Measurements from ENCODE around the gene CCL5.

The CCL5 gene

DNA sequence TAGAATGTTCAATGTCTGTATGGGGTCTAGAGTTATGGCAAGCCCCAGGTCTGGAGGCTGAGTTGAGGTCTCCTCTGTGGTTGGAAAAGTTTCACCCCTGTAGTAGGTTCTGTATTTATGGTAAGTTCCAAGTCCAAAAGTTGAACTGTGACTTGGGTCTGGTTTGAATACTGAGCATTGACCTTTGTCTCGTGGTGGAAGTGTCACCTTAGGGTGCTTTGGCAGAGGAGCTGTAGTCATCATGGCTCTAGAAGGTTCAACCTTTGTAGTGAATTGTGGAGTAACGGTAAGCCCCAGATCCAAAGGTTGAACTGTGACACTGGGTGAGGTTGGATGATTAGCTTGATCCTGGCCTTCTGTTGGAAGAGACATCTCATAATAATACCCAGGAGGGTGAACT is 32.8 kb upstream of the CCL5 start:
- no peaks in the 10 kb centered on the region for H3K27me3 ChIP-seq (ENCODE audit: insufficient read depth, poor library complexity, severe bottlenecking)
- H3K27ac ChIP-seq (ENCODE audit: poor library complexity, severe bottlenecking) = no peak overlapping the region
- no peak overlapping the region for H3K4me3 ChIP-seq (ENCODE audit: severe bottlenecking)
- H3K36me3 ChIP-seq (ENCODE audit: low read depth) = no peaks in the 10 kb centered on the region
- TF ChIP-seq, protein P1, sequence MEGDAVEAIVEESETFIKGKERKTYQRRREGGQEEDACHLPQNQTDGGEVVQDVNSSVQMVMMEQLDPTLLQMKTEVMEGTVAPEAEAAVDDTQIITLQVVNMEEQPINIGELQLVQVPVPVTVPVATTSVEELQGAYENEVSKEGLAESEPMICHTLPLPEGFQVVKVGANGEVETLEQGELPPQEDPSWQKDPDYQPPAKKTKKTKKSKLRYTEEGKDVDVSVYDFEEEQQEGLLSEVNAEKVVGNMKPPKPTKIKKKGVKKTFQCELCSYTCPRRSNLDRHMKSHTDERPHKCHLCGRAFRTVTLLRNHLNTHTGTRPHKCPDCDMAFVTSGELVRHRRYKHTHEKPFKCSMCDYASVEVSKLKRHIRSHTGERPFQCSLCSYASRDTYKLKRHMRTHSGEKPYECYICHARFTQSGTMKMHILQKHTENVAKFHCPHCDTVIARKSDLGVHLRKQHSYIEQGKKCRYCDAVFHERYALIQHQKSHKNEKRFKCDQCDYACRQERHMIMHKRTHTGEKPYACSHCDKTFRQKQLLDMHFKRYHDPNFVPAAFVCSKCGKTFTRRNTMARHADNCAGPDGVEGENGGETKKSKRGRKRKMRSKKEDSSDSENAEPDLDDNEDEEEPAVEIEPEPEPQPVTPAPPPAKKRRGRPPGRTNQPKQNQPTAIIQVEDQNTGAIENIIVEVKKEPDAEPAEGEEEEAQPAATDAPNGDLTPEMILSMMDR (IDR thresholded peaks at IDR 0.05; ENCODE audit: poor library complexity, severe bottlenecking) = no peak
- no peak for ATAC-seq (ENCODE audit: low read depth)
- H3K4me1 ChIP-seq (ENCODE audit: insufficient read depth, poor library complexity, severe bottlenecking) = no peaks in the 10 kb centered on the region
- H3K9me3 ChIP-seq (ENCODE audit: severe bottlenecking) = no peaks in the 10 kb centered on the region
- no peak for DNase-seq (ENCODE audit: low spot score)

DNA sequence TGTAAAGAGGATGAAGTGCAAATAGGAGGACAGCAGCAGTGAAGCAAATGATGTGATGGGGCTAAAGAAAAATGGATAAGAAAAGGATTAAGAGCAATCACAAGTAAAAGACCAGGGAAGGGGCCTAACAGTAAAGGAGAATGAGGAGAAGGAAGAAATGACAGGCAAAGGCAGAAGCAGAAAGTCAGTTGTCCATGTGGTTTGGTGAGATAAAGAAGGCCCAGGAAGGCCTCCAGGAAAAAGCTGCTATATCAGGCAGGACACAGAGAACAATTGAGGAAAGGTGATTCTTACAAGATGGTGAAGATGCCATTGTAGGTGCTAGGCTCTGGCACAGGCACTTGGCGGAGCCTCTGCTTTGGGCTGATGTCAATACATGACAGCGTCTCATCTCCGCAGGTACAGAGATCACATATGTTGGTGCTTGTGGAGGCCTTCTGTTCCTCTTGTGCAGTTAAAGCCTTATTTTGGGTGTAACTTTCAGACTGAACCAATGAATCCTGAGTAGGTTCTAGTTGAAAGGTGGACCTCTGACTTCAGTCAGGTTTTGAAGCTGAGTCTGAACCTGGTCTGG is 32.3 kb upstream of the CCL5 start:
- no peak for DNase-seq (ENCODE audit: low spot score)
- Histone ChIP-seq H3K27me3 (ENCODE audit: insufficient read depth, poor library complexity, severe bottlenecking) (no peaks in the 10 kb centered on the region), H3K36me3 (ENCODE audit: low read depth) (no peaks in the 10 kb centered on the region), H3K4me3 (ENCODE audit: severe bottlenecking) (no peak overlapping the region), H3K4me1 (ENCODE audit: insufficient read depth, poor library complexity, severe bottlenecking) (no peaks in the 10 kb centered on the region), H3K27ac (ENCODE audit: poor library complexity, severe bottlenecking) (no peak overlapping the region), H3K9me3 (ENCODE audit: severe bottlenecking) (no peaks in the 10 kb centered on the region)
- no peak for ATAC-seq (ENCODE audit: low read depth)
- TF ChIP-seq, protein P1 (IDR thresholded peaks at IDR 0.05; ENCODE audit: poor library complexity, severe bottlenecking) = no peak

GRCh38 chr17:35909408-35909807 is 29.2 kb upstream of the CCL5 start:
- DNase-seq (ENCODE audit: low spot score) (no peak), ATAC-seq (ENCODE audit: low read depth) (no peak)
- Histone ChIP-seq H3K36me3 (ENCODE audit: low read depth) (no peaks in the 10 kb centered on the region), H3K27ac (ENCODE audit: poor library complexity, severe bottlenecking) (no peak overlapping the region), H3K4me3 (ENCODE audit: severe bottlenecking) (no peak overlapping the region), H3K27me3 (ENCODE audit: insufficient read depth, poor library complexity, severe bottlenecking) (no peaks in the 10 kb centered on the region), H3K4me1 (ENCODE audit: insufficient read depth, poor library complexity, severe bottlenecking) (no peaks in the 10 kb centered on the region), H3K9me3 (ENCODE audit: severe bottlenecking) (no peaks in the 10 kb centered on the region)
- TF ChIP-seq, protein P1 (IDR thresholded peaks at IDR 0.05; ENCODE audit: poor library complexity, severe bottlenecking) = no peak

DNA sequence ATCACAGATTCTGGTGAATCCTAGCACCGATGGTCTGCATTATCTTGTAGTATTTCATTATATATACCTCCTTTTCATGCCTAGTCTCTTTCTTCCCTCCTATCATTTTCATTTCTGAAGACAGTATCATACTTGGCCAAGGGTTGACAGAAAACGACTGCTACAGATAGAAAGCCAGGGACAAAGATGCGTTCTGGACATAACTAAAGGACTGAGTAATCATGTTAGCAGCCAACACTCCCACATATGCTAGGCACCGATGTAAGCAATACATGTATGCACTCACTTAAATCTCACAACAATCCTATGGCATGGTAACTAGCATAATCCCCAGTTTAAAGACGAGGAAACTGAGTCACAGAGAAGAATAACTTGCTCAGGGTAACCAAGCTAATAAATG is 27.5 kb upstream of the CCL5 start:
- no peaks in the 10 kb centered on the region for H3K4me1 ChIP-seq (ENCODE audit: insufficient read depth, poor library complexity, severe bottlenecking)
- TF ChIP-seq, protein P1 (IDR thresholded peaks at IDR 0.05; ENCODE audit: poor library complexity, severe bottlenecking) = no peak
- H3K36me3 ChIP-seq (ENCODE audit: low read depth) = no peaks in the 10 kb centered on the region
- DNase-seq (ENCODE audit: low spot score) = no peak
- no peaks in the 10 kb centered on the region for H3K9me3 ChIP-seq (ENCODE audit: severe bottlenecking)
- no peaks in the 10 kb centered on the region for H3K27me3 ChIP-seq (ENCODE audit: insufficient read depth, poor library complexity, severe bottlenecking)
- no peak overlapping the region for H3K27ac ChIP-seq (ENCODE audit: poor library complexity, severe bottlenecking)
- no peak for ATAC-seq (ENCODE audit: low read depth)
- no peak overlapping the region for H3K4me3 ChIP-seq (ENCODE audit: severe bottlenecking)

DNA sequence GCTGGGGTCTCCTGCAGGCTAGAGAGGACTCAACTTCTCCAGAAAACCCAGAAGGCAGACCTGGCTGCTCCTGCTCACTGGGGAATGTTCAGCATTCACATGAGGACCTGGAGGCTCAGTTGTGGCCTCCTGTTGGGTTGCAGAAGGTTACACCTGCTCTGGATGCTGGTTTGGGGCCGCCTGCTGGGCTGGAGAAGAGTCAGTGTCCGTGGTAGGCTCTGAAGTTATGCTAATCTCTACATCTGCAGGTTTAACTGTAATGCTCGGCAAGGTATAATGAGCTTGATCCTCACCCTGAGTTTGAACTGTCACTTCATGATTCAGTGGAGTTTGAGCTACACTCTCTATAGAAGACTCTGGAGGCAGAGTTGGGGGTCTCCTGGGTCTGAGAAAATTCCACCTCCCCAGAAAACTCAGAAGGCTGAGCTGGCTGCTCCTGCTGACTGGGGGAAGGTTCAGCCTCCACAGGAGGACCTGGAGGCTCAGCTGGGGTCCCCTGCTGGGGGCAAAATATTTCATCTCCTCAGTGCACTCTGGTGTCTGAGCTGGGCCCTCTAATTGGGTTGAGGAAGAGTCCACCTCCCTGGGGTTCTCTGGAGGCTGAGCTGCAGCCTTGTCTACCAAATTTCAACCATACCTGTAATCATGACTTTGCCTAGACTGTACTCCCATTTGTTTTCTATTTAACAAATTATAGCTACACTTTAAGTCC is 26.9 kb upstream of the CCL5 start:
- DNase-seq (ENCODE audit: low spot score) (no peak), ATAC-seq (ENCODE audit: low read depth) (no peak)
- Histone ChIP-seq H3K4me1 (ENCODE audit: insufficient read depth, poor library complexity, severe bottlenecking) (no peaks in the 10 kb centered on the region), H3K9me3 (ENCODE audit: severe bottlenecking) (no peaks in the 10 kb centered on the region), H3K4me3 (ENCODE audit: severe bottlenecking) (no peak overlapping the region), H3K36me3 (ENCODE audit: low read depth) (no peaks in the 10 kb centered on the region), H3K27ac (ENCODE audit: poor library complexity, severe bottlenecking) (no peak overlapping the region), H3K27me3 (ENCODE audit: insufficient read depth, poor library complexity, severe bottlenecking) (no peaks in the 10 kb centered on the region)
- TF ChIP-seq, protein P1 (IDR thresholded peaks at IDR 0.05; ENCODE audit: poor library complexity, severe bottlenecking) = no peak

Measured in RWPE2 (cell line).